ENCODE measurements around the gene CST4. TPM values are rescaled to one million over a fixed set of nuclear protein-coding genes. Genes with fewer than 3 reads are reported as not detected.

CST4 gene
- total and polyA plus RNA-seq, 8 donors: not detected

GRCh38 chr20:23641936-23642751 lies 46.7 kb downstream of the CST4 start:
- Histone ChIP-seq H3K4me3 (no peak overlapping the region), H3K4me1 (no peaks in the 10 kb centered on the region), H3K9me3 (no peaks in the 10 kb centered on the region), H3K27me3 (no peaks in the 10 kb centered on the region), H3K27ac (no peak overlapping the region), H3K36me3 (no peaks in the 10 kb centered on the region)
- TF ChIP-seq, protein P1, sequence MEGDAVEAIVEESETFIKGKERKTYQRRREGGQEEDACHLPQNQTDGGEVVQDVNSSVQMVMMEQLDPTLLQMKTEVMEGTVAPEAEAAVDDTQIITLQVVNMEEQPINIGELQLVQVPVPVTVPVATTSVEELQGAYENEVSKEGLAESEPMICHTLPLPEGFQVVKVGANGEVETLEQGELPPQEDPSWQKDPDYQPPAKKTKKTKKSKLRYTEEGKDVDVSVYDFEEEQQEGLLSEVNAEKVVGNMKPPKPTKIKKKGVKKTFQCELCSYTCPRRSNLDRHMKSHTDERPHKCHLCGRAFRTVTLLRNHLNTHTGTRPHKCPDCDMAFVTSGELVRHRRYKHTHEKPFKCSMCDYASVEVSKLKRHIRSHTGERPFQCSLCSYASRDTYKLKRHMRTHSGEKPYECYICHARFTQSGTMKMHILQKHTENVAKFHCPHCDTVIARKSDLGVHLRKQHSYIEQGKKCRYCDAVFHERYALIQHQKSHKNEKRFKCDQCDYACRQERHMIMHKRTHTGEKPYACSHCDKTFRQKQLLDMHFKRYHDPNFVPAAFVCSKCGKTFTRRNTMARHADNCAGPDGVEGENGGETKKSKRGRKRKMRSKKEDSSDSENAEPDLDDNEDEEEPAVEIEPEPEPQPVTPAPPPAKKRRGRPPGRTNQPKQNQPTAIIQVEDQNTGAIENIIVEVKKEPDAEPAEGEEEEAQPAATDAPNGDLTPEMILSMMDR (IDR thresholded peaks at IDR 0.05): no peak
- intact Hi-C loops (cut with DNase I): no loop called here
- no peak for FAIRE-seq
- no peak for DNase-seq
- WGBS, 2 donors: 70 to 78% methylated on average over 12 of the region's 12 CpGs
- peak in 1 of 4 donors; percentile 6 for ATAC-seq

DNA sequence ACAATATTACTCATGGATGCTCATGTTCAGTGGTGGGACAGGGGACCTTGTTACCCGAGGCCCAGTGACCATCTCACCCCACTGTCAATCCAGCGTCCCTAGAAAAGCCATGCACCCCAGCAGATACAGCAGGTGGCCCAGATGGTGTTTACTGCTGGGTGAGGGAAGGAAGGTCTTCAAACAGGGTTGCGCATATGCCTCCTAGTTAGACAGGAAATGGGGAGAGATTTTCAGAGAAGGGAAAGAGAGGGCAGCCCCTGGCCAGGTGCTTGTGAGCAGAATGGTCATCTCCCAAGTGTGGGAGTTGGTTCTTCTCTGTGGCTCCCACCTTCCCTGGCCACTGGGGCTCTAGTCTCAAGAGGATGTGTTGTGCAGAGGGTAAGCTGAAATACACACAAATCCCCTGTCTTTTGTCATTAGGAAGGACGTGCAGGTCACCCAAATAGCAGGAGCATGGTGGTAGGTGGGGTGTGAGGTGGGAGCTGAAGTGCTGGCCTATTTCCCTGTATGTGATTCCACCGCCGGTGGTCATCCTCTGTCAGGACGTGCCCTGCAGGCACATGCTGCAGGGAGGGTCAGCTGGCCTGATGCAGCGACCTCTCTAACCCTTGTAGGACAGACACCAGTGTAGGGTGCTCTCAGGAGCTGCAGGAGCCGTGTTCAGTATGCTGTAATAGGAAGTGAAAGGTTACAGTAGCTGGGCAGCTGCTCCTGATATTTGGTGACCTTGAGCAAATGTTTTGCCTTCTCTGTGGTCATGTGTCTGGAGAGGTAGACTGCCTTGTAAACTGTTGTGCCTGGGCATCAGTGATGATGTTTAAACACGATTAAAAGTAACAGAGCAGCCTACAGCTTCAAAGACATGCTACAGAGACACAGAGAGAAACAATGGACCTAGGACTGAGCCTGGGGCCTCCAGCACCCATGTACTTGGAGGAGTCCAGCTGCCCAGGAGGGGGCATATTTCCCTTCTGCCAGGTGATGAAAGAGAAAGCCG lies 47.9 kb downstream of the CST4 start:
- no peaks in the 10 kb centered on the region for H3K27me3 ChIP-seq
- H3K36me3 ChIP-seq: no peaks in the 10 kb centered on the region
- no peak overlapping the region for H3K4me3 ChIP-seq
- ATAC-seq (no peak), DNase-seq (no peak), FAIRE-seq (no peak)
- WGBS, 2 donors: 59 to 61% methylated on average over 11 of the region's 11 CpGs
- intact Hi-C loops (cut with DNase I): no loop called here
- H3K4me1 ChIP-seq: peaks cover 0 to 8% (median 2%) of the 10 kb centered on the region in 3 donors
- no peak overlapping the region for H3K27ac ChIP-seq
- TF ChIP-seq, protein P1 (IDR thresholded peaks at IDR 0.05): no peak
- no peaks in the 10 kb centered on the region for H3K9me3 ChIP-seq

- Histone ChIP-seq H3K4me3 (no peak overlapping the region), H3K27me3 (no peaks in the 10 kb centered on the region), H3K4me1 (peaks cover 0 to 8% (median 6%) of the 10 kb centered on the region in 3 donors), H3K27ac (no peak overlapping the region), H3K9me3 (no peaks in the 10 kb centered on the region), H3K36me3 (no peaks in the 10 kb centered on the region)
- DNase-seq: no peak
- intact Hi-C loops (cut with DNase I): no loop called here
- TF ChIP-seq, protein P1 (IDR thresholded peaks at IDR 0.05): no peak
- no peak for FAIRE-seq
- 77 to 85% methylated on average over 8 of the region's 8 CpGs for WGBS, 2 donors
- ATAC-seq: no peak
Measured at GRCh38 chr20:23640018-23640601, 48.7 kb downstream of the CST4 start.

- intact Hi-C loops (cut with DNase I): no loop called here
- no peak for ATAC-seq
- DNase-seq: no peak
- Histone ChIP-seq H3K4me3 (no peak overlapping the region), H3K27ac (no peak overlapping the region), H3K27me3 (no peaks in the 10 kb centered on the region), H3K9me3 (no peaks in the 10 kb centered on the region), H3K36me3 (no peaks in the 10 kb centered on the region), H3K4me1 (peaks cover 0 to 8% (median 6%) of the 10 kb centered on the region in 3 donors)
- TF ChIP-seq, protein P1 (IDR thresholded peaks at IDR 0.05): no peak
- FAIRE-seq: no peak
- WGBS, 2 donors: 76 to 84% methylated on average over 8 of the region's 8 CpGs
Measured at GRCh38 chr20:23639490-23639958, 49.3 kb downstream of the CST4 start.
